ENCODE results near the gene AP3B2. TPM values are rescaled to one million over a fixed set of nuclear protein-coding genes. Genes with fewer than 3 reads are reported as not detected.

AP3B2 gene
- total RNA-seq, 1 experiment from 2014 or later, result 0.07 TPM

DNA sequence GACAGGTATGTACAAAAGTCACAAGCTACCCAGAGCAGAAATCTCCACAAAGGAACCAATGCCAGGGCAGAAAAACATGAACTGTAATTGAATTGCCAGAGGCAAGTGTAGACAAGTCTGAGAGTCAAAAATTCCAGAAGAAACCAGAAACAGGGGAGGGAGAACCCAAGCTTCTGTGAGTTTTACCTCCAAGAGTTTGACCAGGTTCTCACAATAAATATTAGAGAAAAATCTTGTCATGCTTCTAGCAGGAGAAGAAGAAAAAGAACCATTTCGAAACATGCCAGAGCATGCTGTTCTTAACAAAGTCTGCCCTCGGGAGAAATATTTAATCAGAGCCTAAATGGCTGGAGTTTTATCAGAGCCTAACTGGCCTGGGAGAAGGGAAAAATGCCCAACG, 32.5 kb upstream of the AP3B2 start:
- Histone ChIP-seq H3K4me1 (ENCODE audit: control insufficient read depth in 1 of 2, insufficient read depth in 2 of 2, low read length in 2 of 2) (peaks cover 6 to 13% of the 10 kb centered on the region in 2 experiments; a peak in 2 of 4 replicates), H3K9me2 (ENCODE audit: insufficient read depth) (no peaks in the 10 kb centered on the region), H3K27me3 (ENCODE audit: insufficient read depth, low read length) (no peaks in the 10 kb centered on the region), H3K79me2 (ENCODE audit: insufficient read depth, low read length) (no peaks in the 10 kb centered on the region), H3K9me3 (ENCODE audit: control insufficient read depth in 1 of 2, insufficient read depth in 1 of 2, low read depth in 1 of 2, low read length in 2 of 2) (no peaks in the 10 kb centered on the region), H3K9ac (ENCODE audit: low read length) (no peak overlapping the region), H3K4me2 (ENCODE audit: low read length) (no peak overlapping the region), H3K4me3 (replicated peaks in 1 of 2; ENCODE audit: low read depth in 1 of 2, low read length in 2 of 2) (no peak overlapping the region), H4K20me1 (ENCODE audit: insufficient read depth) (no peaks in the 10 kb centered on the region), H2AFZ (ENCODE audit: low read depth, low read length, poor library complexity, severe bottlenecking) (no peak overlapping the region), H3K27ac (ENCODE audit: low read depth, low read length) (no peak overlapping the region), H3K36me3 (ENCODE audit: control insufficient read depth in 1 of 2, insufficient read depth in 2 of 2, low read length in 2 of 2) (no peaks in the 10 kb centered on the region)
- BruUV-seq (replicated peaks), result no TSS peak
- ATAC-seq, result no peak
- TF ChIP-seq ZNF274 (IDR thresholded peaks at IDR 0.05; ENCODE audit: low read depth, low read length) (no peak), SIN3A (IDR thresholded peaks at IDR 0.05; ENCODE audit: low read depth) (no peak), POLR2AphosphoS5 (IDR thresholded peaks at IDR 0.05; ENCODE audit: low read depth, low read length) (no peak), EZH2 (IDR thresholded peaks at IDR 0.05) (no peak), EZH2phosphoT487 (IDR thresholded peaks at IDR 0.05; ENCODE audit: borderline replicate concordance) (no peak), JUND (IDR thresholded peaks at IDR 0.05) (no peak), CBX3 (IDR thresholded peaks at IDR 0.05; ENCODE audit: low read depth) (no peak), EGR1 (IDR thresholded peaks at IDR 0.05; ENCODE audit: low read depth) (no peak), SP1 (IDR thresholded peaks at IDR 0.05; ENCODE audit: low read depth) (no peak), ELF1 (IDR thresholded peaks at IDR 0.05; ENCODE audit: borderline replicate concordance, low read depth) (no peak)
- TF ChIP-seq, protein P1, sequence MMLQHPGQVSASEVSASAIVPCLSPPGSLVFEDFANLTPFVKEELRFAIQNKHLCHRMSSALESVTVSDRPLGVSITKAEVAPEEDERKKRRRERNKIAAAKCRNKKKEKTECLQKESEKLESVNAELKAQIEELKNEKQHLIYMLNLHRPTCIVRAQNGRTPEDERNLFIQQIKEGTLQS (IDR thresholded peaks at IDR 0.05), result no peak
- TF ChIP-seq, protein P2, sequence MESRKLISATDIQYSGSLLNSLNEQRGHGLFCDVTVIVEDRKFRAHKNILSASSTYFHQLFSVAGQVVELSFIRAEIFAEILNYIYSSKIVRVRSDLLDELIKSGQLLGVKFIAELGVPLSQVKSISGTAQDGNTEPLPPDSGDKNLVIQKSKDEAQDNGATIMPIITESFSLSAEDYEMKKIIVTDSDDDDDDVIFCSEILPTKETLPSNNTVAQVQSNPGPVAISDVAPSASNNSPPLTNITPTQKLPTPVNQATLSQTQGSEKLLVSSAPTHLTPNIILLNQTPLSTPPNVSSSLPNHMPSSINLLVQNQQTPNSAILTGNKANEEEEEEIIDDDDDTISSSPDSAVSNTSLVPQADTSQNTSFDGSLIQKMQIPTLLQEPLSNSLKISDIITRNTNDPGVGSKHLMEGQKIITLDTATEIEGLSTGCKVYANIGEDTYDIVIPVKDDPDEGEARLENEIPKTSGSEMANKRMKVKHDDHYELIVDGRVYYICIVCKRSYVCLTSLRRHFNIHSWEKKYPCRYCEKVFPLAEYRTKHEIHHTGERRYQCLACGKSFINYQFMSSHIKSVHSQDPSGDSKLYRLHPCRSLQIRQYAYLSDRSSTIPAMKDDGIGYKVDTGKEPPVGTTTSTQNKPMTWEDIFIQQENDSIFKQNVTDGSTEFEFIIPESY (IDR thresholded peaks at IDR 0.05; ENCODE audit: extremely low read depth, insufficient replicate concordance, low read length), result no peak
- TF ChIP-seq, protein P3, sequence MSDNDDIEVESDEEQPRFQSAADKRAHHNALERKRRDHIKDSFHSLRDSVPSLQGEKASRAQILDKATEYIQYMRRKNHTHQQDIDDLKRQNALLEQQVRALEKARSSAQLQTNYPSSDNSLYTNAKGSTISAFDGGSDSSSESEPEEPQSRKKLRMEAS (IDR thresholded peaks at IDR 0.05), result no peak
- ChIA-PET POLR2A (no interaction called here), CTCF (no interaction called here), RAD21 (ENCODE audit: low non-redundant PET in 1 of 2, low total read pairs in 2 of 2, uncharacterized antibody in 2 of 2, unreplicated experiment in 2 of 2) (no interaction called here)
- DNase-seq (ENCODE audit: low read depth, low spot score), result no peak
- intact Hi-C loops (cut with micrococcal nuclease), result no loop called here

Measured in HCT116 (cell line).